H9 (cell line): ENCODE results near the gene LEF1. TPM values are rescaled to one million over a fixed set of nuclear protein-coding genes. Genes with fewer than 3 reads are reported as not detected.

Source experiments
- DNase-seq: peaks from one replicate; pipeline ENCODE4 v3.0.0-alpha.2; 2017
- H2AFZ ChIP-seq: one replicate; pipeline ENCODE4 v1.6.1; 2013; ENCODE audit warnings: mild to moderate bottlenecking, low read length, control low read depth, moderate library complexity
- H2AK5ac ChIP-seq: 2 replicates; pipeline ENCODE4 v1.6.1; 2013; ENCODE audit warnings: low read length, control low read depth, mixed read lengths; ENCODE audit not compliant: insufficient read length
- H2BK120ac ChIP-seq: one replicate; pipeline ENCODE4 v1.6.1; 2013; ENCODE audit warnings: low read depth, mild to moderate bottlenecking, low read length, control low read depth, inconsistent platforms; ENCODE audit not compliant: poor library complexity, severe bottlenecking
- H2BK12ac ChIP-seq: 2 replicates; pipeline ENCODE4 v1.6.1; 2013; ENCODE audit warnings: low read length, control low read depth, mixed read lengths, low read depth; ENCODE audit not compliant: insufficient read length
- H2BK15ac ChIP-seq: 2 replicates; pipeline ENCODE4 v1.6.1; 2013; ENCODE audit warnings: low read depth, low read length, control low read depth
- H2BK20ac ChIP-seq: one replicate; pipeline ENCODE4 v1.6.1; 2013; ENCODE audit warnings: low read depth, mild to moderate bottlenecking, low read length, control low read depth, inconsistent platforms; ENCODE audit not compliant: poor library complexity, severe bottlenecking
- H2BK5ac ChIP-seq: 2 replicates; pipeline ENCODE4 v1.6.1; 2013; ENCODE audit warnings: low read length, control low read depth, mixed read lengths; ENCODE audit not compliant: insufficient read length
- H3K14ac ChIP-seq: 2 replicates; pipeline ENCODE4 v1.6.1; 2013; ENCODE audit warnings: low read length, control low read depth; ENCODE audit not compliant: insufficient read depth
- H3K18ac ChIP-seq: 2 replicates; pipeline ENCODE4 v1.6.1; 2013; ENCODE audit warnings: low read depth, mild to moderate bottlenecking, mixed read lengths, low read length, control low read depth; ENCODE audit not compliant: insufficient read length
- H3K23ac ChIP-seq: 2 replicates; pipeline ENCODE4 v1.6.1; 2013; ENCODE audit warnings: low read length, control low read depth, mixed read lengths, low read depth; ENCODE audit not compliant: insufficient read length
- H3K23me2 ChIP-seq: 2 replicates; pipeline ENCODE4 v1.6.1; 2013; ENCODE audit warnings: low read depth, mild to moderate bottlenecking, mixed read lengths, low read length, control low read depth; ENCODE audit not compliant: insufficient read length, poor library complexity, severe bottlenecking
- H3K27ac ChIP-seq: 2 replicates; pipeline ENCODE4 v1.5.1; 2013; ENCODE audit warnings: low read length, control low read depth, mixed read lengths, low read depth; ENCODE audit not compliant: insufficient read length
- H3K27me3 ChIP-seq: 2 replicates; pipeline ENCODE4 v1.6.1; 2013; ENCODE audit warnings: low read length, control low read depth, inconsistent platforms; ENCODE audit not compliant: insufficient read depth
- H3K4ac ChIP-seq: 2 replicates; pipeline ENCODE4 v1.6.1; 2013; ENCODE audit warnings: low read depth, mild to moderate bottlenecking, control low read depth, inconsistent platforms, low read length, moderate library complexity
- H3K4me1 ChIP-seq: 2 replicates; pipeline ENCODE4 v1.6.1; 2013; ENCODE audit warnings: low read length, control low read depth, inconsistent platforms; ENCODE audit not compliant: insufficient read depth
- H3K4me2 ChIP-seq: 2 replicates; pipeline ENCODE4 v1.6.1; 2013; ENCODE audit warnings: low read length, control low read depth, mixed read lengths; ENCODE audit not compliant: insufficient read length, insufficient read depth
- H3K56ac ChIP-seq: 2 replicates; pipeline ENCODE4 v1.6.1; 2013; ENCODE audit warnings: low read depth, mild to moderate bottlenecking, mixed read lengths, low read length, control low read depth; ENCODE audit not compliant: insufficient read length
- H3K79me1 ChIP-seq: 2 replicates; pipeline ENCODE4 v1.6.1; 2013; ENCODE audit warnings: low read depth, mild to moderate bottlenecking, moderate library complexity, low read length, control low read depth, inconsistent platforms; ENCODE audit not compliant: insufficient read depth, poor library complexity, severe bottlenecking
- H3K79me2 ChIP-seq: 2 replicates; pipeline ENCODE4 v1.6.1; 2013; ENCODE audit warnings: low read length, control low read depth, inconsistent platforms; ENCODE audit not compliant: insufficient read depth
- H3K9ac ChIP-seq: 2 replicates; pipeline ENCODE4 v1.6.1; 2013; ENCODE audit warnings: low read length, control low read depth, mixed read lengths; ENCODE audit not compliant: insufficient read length; ENCODE audit errors: extremely low read depth
- H3K9me3 ChIP-seq: one replicate; pipeline ENCODE4 v1.6.1; 2013; ENCODE audit warnings: low read depth, low read length, inconsistent platforms; ENCODE audit not compliant: control insufficient read depth
- H3T11ph ChIP-seq: one replicate; pipeline ENCODE4 v1.6.1; 2013; ENCODE audit warnings: mild to moderate bottlenecking, low read length, control low read depth, inconsistent platforms
- H4K20me1 ChIP-seq: one replicate; pipeline ENCODE4 v1.6.1; 2013; ENCODE audit not compliant: control insufficient read depth, insufficient read length, insufficient read depth
- H4K5ac ChIP-seq: 2 replicates; pipeline ENCODE4 v1.6.1; 2013; ENCODE audit warnings: low read depth, mild to moderate bottlenecking, mixed read lengths, low read length, control low read depth; ENCODE audit not compliant: insufficient read length
- H4K8ac ChIP-seq: replicated peaks from 2 replicates; pipeline ENCODE4 v1.6.1; 2013; ENCODE audit warnings: low read length, control low read depth, mixed read lengths, low read depth; ENCODE audit not compliant: insufficient read length
- H4K91ac ChIP-seq: 2 replicates; pipeline ENCODE4 v1.6.1; 2013; ENCODE audit warnings: low read depth, mild to moderate bottlenecking, moderate library complexity, mixed read lengths, low read length, control low read depth; ENCODE audit not compliant: insufficient read length
- H3K27ac Mint-ChIP-seq, 3 experiments: 2 replicates in 2 of 3; 3 replicates in 1 of 3; pipeline ENCODE4 v1.8.0; 2020 to 2021; ENCODE audit warnings: mixed read lengths in 3 of 3, mild to moderate bottlenecking in 1 of 3, moderate library complexity in 1 of 3
- H3K27me3 Mint-ChIP-seq: 2 replicates; pipeline ENCODE4 v1.8.0; 2021; ENCODE audit warnings: low read depth, mild to moderate bottlenecking, moderate library complexity, mixed read lengths
- H3K36me3 Mint-ChIP-seq, 3 experiments: 2 replicates in 2 of 3; 3 replicates in 1 of 3; pipeline ENCODE4 v1.8.0; 2020 to 2021; ENCODE audit warnings: low read depth in 3 of 3, mixed read lengths in 3 of 3; ENCODE audit not compliant: insufficient read depth in 1 of 3
- H3K4me1 Mint-ChIP-seq, 2 experiments: 2 replicates each; pipeline ENCODE4 v1.8.0; 2020; ENCODE audit warnings: mixed read lengths in 2 of 2
- H3K4me3 Mint-ChIP-seq, 2 experiments: 2 replicates in 1 of 2; 3 replicates in 1 of 2; pipeline ENCODE4 v1.8.0; 2020 to 2021; ENCODE audit warnings: mild to moderate bottlenecking in 2 of 2, mixed read lengths in 2 of 2, moderate library complexity in 1 of 2
- H3K9me3 Mint-ChIP-seq, 2 experiments: 2 replicates in 1 of 2; 3 replicates in 1 of 2; pipeline ENCODE4 v1.8.0; 2020; ENCODE audit warnings: mild to moderate bottlenecking in 2 of 2, mixed read lengths in 2 of 2, moderate library complexity in 1 of 2
- CTCF ChIP-seq: fragments of 200-600 bp; sonication (generic); conservative IDR thresholded peaks from 3 replicates; pipeline ENCODE4 v1.8.0; 2021; ENCODE audit warnings: antibody characterized with exemption, mild to moderate bottlenecking
- WGBS: extraction: QIAGEN DNeasy Blood & Tissue Kit; methylation state at CpG from one replicate; pipeline ENCODE4 v1.1.7; 2013; ENCODE audit warnings: missing lambda C conversion rate, low lambda C conversion rate, mixed read lengths; ENCODE audit not compliant: insufficient read length; ENCODE audit errors: extremely low coverage; 5-methylcytosine and 5-hydroxymethylcytosine counted together
- total RNA-seq: library from RNA; stranded (reverse); gene quantifications from 2 replicates; pipeline ENCODE4 v1.2.1, GENCODE V29; 2021

The LEF1 gene
- total RNA-seq, 1 experiment from 2014 or later, result 2.5 TPM

GRCh38 chr4:108048157-108048556, 120.6 kb downstream of the LEF1 start:
- no peak overlapping the region for H2AK5ac ChIP-seq
- no peak overlapping the region for H3K9ac ChIP-seq
- H2BK120ac ChIP-seq, result no peak overlapping the region
- H2BK20ac ChIP-seq, result no peak overlapping the region
- no peaks in the 10 kb centered on the region for H3K23me2 ChIP-seq
- no peak overlapping the region for H3T11ph ChIP-seq
- no peak for DNase-seq
- H3K14ac ChIP-seq, result no peak overlapping the region
- no peak overlapping the region for H3K27ac ChIP-seq
- peaks cover 42% of the 10 kb centered on the region for H3K27me3 Mint-ChIP-seq
- no peaks in the 10 kb centered on the region for H4K20me1 ChIP-seq
- H3K4me1 Mint-ChIP-seq, result peaks cover 15 to 16% of the 10 kb centered on the region in 2 experiments
- H2BK15ac ChIP-seq, result no peak overlapping the region
- no peaks in the 10 kb centered on the region; a peak in 1 of 7 replicates for H3K36me3 Mint-ChIP-seq
- no peak overlapping the region for H3K18ac ChIP-seq
- no peak overlapping the region for H4K91ac ChIP-seq
- H3K79me2 ChIP-seq, result no peaks in the 10 kb centered on the region
- no peak overlapping the region for H2BK12ac ChIP-seq
- no peaks in the 10 kb centered on the region for H3K79me1 ChIP-seq
- no peaks in the 10 kb centered on the region for H3K9me3 Mint-ChIP-seq
- H2BK5ac ChIP-seq, result no peak overlapping the region
- peaks cover 3% of the 10 kb centered on the region; the same call in 1 of the 2 replicates for H3K4me1 ChIP-seq
- H3K4me2 ChIP-seq, result no peak overlapping the region
- no peak overlapping the region for H3K56ac ChIP-seq
- no peak overlapping the region for H3K4ac ChIP-seq
- no peak overlapping the region for H2AFZ ChIP-seq
- no peak overlapping the region for H3K27ac Mint-ChIP-seq
- no peaks in the 10 kb centered on the region for H3K9me3 ChIP-seq
- H4K8ac ChIP-seq, result no peak overlapping the region
- no peaks in the 10 kb centered on the region for H3K27me3 ChIP-seq
- WGBS, result no CpG with 5 or more reads among the region's 6 CpGs
- H4K5ac ChIP-seq, result no peak overlapping the region
- no peak overlapping the region for H3K23ac ChIP-seq
- TF ChIP-seq CTCF, result no peak
- no peak overlapping the region for H3K4me3 Mint-ChIP-seq
